Measurements from ENCODE around the gene DACH1.

DNA sequence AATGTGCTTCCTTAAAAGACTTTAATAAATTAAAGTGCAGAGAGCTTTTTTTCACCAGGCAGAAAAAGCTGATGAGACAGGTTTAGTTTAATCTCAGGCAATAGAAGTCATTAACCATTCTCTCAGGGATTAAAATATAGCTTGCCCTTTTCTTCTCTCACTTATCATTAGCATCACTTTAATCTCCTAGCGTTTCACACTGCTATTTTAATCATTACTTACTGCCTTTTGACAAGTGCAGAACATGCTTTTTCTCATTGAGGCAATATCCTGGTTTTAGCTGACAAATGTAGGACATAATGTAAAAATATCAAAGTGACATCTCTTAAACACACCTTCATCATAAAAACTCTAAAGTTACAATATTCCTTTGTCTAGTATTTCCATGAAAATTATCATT, 94.6 kb downstream of the DACH1 start:
- TF ChIP-seq, protein P1, sequence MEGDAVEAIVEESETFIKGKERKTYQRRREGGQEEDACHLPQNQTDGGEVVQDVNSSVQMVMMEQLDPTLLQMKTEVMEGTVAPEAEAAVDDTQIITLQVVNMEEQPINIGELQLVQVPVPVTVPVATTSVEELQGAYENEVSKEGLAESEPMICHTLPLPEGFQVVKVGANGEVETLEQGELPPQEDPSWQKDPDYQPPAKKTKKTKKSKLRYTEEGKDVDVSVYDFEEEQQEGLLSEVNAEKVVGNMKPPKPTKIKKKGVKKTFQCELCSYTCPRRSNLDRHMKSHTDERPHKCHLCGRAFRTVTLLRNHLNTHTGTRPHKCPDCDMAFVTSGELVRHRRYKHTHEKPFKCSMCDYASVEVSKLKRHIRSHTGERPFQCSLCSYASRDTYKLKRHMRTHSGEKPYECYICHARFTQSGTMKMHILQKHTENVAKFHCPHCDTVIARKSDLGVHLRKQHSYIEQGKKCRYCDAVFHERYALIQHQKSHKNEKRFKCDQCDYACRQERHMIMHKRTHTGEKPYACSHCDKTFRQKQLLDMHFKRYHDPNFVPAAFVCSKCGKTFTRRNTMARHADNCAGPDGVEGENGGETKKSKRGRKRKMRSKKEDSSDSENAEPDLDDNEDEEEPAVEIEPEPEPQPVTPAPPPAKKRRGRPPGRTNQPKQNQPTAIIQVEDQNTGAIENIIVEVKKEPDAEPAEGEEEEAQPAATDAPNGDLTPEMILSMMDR (IDR thresholded peaks at IDR 0.05; ENCODE audit: insufficient read depth, low read length), result no peak
- TF ChIP-seq SPI1 (IDR thresholded peaks at IDR 0.05; ENCODE audit: borderline replicate concordance, low read depth), result no peak
